GM13976 (cell line): ENCODE measurements around the gene TNPO1.

Experiments used
- DNase-seq: peaks from one replicate; pipeline ENCODE4 v3.0.0; 2012; ENCODE audit warnings: low spot score
- CTCF ChIP-seq: IDR thresholded peaks from 2 replicates; pipeline ENCODE4 v1.5.1; 2012; ENCODE audit warnings: borderline replicate concordance, mild to moderate bottlenecking; ENCODE audit not compliant: insufficient read depth; ENCODE audit errors: extremely low read depth, missing control alignments, control extremely low read depth
- in situ Hi-C: fragments of 300-500 bp; cut with MboI; formaldehyde crosslinking; loops from one replicate; pipeline ENCODE4 v1.12.0; 2022; ENCODE audit warnings: low sequenced_read_pairs, mixed read lengths, inconsistent platforms; ENCODE audit not compliant: unreplicated experiment

TNPO1 gene

GRCh38 chr5:72816284-72817075 is at the start of gene TNPO1:
Gene TNPO1 (plus strand): TSS chr5:72816661. CDS start chr5:72816738, 77 bp downstream.
- in situ Hi-C loops = loop anchor here (25.0 kb wide), 1 partner anchor 454 kb away; no protein-coding TSS in a partner anchor
- peak; percentile 91 for DNase-seq
- no peak for TF ChIP-seq CTCF

GRCh38 chr5:72767289-72768010 is 49.0 kb upstream of the TNPO1 start:
- no peak for TF ChIP-seq CTCF
- no peak for DNase-seq
- in situ Hi-C loops = no loop called here

- in situ Hi-C loops = no loop called here
- TF ChIP-seq CTCF = no peak
Observed at GRCh38 chr5:72770266-72770665, 46.2 kb upstream of the TNPO1 start.

GRCh38 chr5:72776684-72777083 is 39.8 kb upstream of the TNPO1 start:
- TF ChIP-seq CTCF = no peak
- in situ Hi-C loops = no loop called here
- DNase-seq = no peak

More at GRCh38 chr5:72770266-72770665, 46.2 kb upstream of the TNPO1 start:
- DNase-seq = no peak

GRCh38 chr5:72779520-72779919 is 36.9 kb upstream of the TNPO1 start:
- TF ChIP-seq CTCF = no peak
- in situ Hi-C loops = no loop called here
- DNase-seq = no peak

- DNase-seq = no peak
- TF ChIP-seq CTCF = no peak
- in situ Hi-C loops = no loop called here
Observed at GRCh38 chr5:72783354-72783753, 33.1 kb upstream of the TNPO1 start.
